ENCODE measurements around the gene POLR1A. TPM values are rescaled to one million over a fixed set of nuclear protein-coding genes. Genes with fewer than 3 reads are reported as not detected.

Gene POLR1A
- total and polyA plus RNA-seq, 2 donors (not counting 3 experiments of a cell fraction or from before 2014, with no cell fraction given): 7.6 to 40.7 TPM

- no peaks in the 10 kb centered on the region for H3K36me3 ChIP-seq (ENCODE audit: control insufficient read depth in 2 of 2, extremely low read depth in 1 of 2, insufficient read depth in 2 of 2, low read length in 2 of 2)
- H3K9ac ChIP-seq (replicated peaks; ENCODE audit: extremely low read depth, insufficient read depth, low read length): no peak overlapping the region
- FAIRE-seq: no peak
- TF ChIP-seq POLR2AphosphoS5 (IDR thresholded peaks at IDR 0.05; ENCODE audit: insufficient read depth, low read depth, low read length) (no peak), POLR2A (IDR thresholded peaks at IDR 0.05; ENCODE audit: low read depth, low read length) (no peak), MAX (IDR thresholded peaks at IDR 0.05; ENCODE audit: insufficient read depth, insufficient read length) (no peak)
- TF ChIP-seq, protein P1, sequence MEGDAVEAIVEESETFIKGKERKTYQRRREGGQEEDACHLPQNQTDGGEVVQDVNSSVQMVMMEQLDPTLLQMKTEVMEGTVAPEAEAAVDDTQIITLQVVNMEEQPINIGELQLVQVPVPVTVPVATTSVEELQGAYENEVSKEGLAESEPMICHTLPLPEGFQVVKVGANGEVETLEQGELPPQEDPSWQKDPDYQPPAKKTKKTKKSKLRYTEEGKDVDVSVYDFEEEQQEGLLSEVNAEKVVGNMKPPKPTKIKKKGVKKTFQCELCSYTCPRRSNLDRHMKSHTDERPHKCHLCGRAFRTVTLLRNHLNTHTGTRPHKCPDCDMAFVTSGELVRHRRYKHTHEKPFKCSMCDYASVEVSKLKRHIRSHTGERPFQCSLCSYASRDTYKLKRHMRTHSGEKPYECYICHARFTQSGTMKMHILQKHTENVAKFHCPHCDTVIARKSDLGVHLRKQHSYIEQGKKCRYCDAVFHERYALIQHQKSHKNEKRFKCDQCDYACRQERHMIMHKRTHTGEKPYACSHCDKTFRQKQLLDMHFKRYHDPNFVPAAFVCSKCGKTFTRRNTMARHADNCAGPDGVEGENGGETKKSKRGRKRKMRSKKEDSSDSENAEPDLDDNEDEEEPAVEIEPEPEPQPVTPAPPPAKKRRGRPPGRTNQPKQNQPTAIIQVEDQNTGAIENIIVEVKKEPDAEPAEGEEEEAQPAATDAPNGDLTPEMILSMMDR (IDR thresholded peaks at IDR 0.05; ENCODE audit: extremely low read depth in 1 of 2, insufficient read depth in 1 of 2, low read depth in 1 of 2, low read length in 2 of 2): no peak
- no peaks in the 10 kb centered on the region for H3K79me2 ChIP-seq (ENCODE audit: control insufficient read depth, insufficient read depth, low read length)
- H3K9me1 ChIP-seq (replicated peaks; ENCODE audit: control insufficient read depth, extremely low read depth, insufficient read depth, low read length): no peaks in the 10 kb centered on the region
- H3K27me3 ChIP-seq (ENCODE audit: control insufficient read depth in 2 of 2, insufficient read depth in 2 of 2, low read length in 2 of 2): no peaks in the 10 kb centered on the region
- no peak overlapping the region for H3K4me3 ChIP-seq (replicated peaks in 1 of 3; ENCODE audit: insufficient read depth in 1 of 3, low read depth in 1 of 3, low read length in 3 of 3)
- no peaks in the 10 kb centered on the region for H4K20me1 ChIP-seq (replicated peaks; ENCODE audit: control insufficient read depth, extremely low read depth, insufficient read depth, low read length)
- no peaks in the 10 kb centered on the region for H3K4me1 ChIP-seq (ENCODE audit: control insufficient read depth, extremely low read depth, insufficient read depth, low read length)
- no peaks in the 10 kb centered on the region for H3K9me3 ChIP-seq (replicated peaks; ENCODE audit: control insufficient read depth, insufficient read depth, low read length)
- intact Hi-C loops (cut with micrococcal nuclease) (no loop called here), dilution Hi-C loops (cut with MboI; ENCODE audit: extremely low pct_ligation_motif_present, low sequenced_read_pairs) (no loop called here)
- CTCF ChIA-PET: interaction anchor here (1.6 to 2.1 kb wide), 2 partner anchors 100 to 161 kb away, joined by 6 read pairs; no protein-coding TSS in a partner anchor
- POLR2A ChIA-PET: no interaction called here
- no peak overlapping the region for H3K27ac ChIP-seq (ENCODE audit: insufficient read depth, low read depth, low read length)
- no peak overlapping the region for H3K4me2 ChIP-seq (ENCODE audit: insufficient read depth, low read length)
- no TSS peak for BruUV-seq (replicated peaks)
- DNase-seq (ENCODE audit: low read depth, low spot score): no peak
- no peak overlapping the region for H2AFZ ChIP-seq (ENCODE audit: low read depth, low read length)
Observed at GRCh38 chr2:85989288-85989865, 116.3 kb downstream of the POLR1A start.

GRCh38 chr2:85988914-85989270 is 116.8 kb downstream of the POLR1A start:
- DNase-seq (ENCODE audit: low read depth, low spot score): no peak
- Histone ChIP-seq H3K9me3 (replicated peaks; ENCODE audit: control insufficient read depth, insufficient read depth, low read length) (no peaks in the 10 kb centered on the region), H3K27ac (ENCODE audit: insufficient read depth, low read depth, low read length) (no peak overlapping the region), H2AFZ (ENCODE audit: low read depth, low read length) (no peak overlapping the region), H3K36me3 (ENCODE audit: control insufficient read depth in 2 of 2, extremely low read depth in 1 of 2, insufficient read depth in 2 of 2, low read length in 2 of 2) (no peaks in the 10 kb centered on the region), H4K20me1 (replicated peaks; ENCODE audit: control insufficient read depth, extremely low read depth, insufficient read depth, low read length) (no peaks in the 10 kb centered on the region), H3K4me1 (ENCODE audit: control insufficient read depth, extremely low read depth, insufficient read depth, low read length) (no peaks in the 10 kb centered on the region), H3K4me3 (replicated peaks in 1 of 3; ENCODE audit: insufficient read depth in 1 of 3, low read depth in 1 of 3, low read length in 3 of 3) (no peak overlapping the region), H3K4me2 (ENCODE audit: insufficient read depth, low read length) (no peak overlapping the region), H3K9me1 (replicated peaks; ENCODE audit: control insufficient read depth, extremely low read depth, insufficient read depth, low read length) (no peaks in the 10 kb centered on the region), H3K79me2 (ENCODE audit: control insufficient read depth, insufficient read depth, low read length) (no peaks in the 10 kb centered on the region), H3K27me3 (ENCODE audit: control insufficient read depth in 2 of 2, insufficient read depth in 2 of 2, low read length in 2 of 2) (no peaks in the 10 kb centered on the region), H3K9ac (replicated peaks; ENCODE audit: extremely low read depth, insufficient read depth, low read length) (no peak overlapping the region)
- dilution Hi-C loops (cut with MboI; ENCODE audit: extremely low pct_ligation_motif_present, low sequenced_read_pairs): no loop called here
- no TSS peak for BruUV-seq (replicated peaks)
- intact Hi-C loops (cut with micrococcal nuclease): no loop called here
- no peak for FAIRE-seq
- ChIA-PET CTCF (interaction anchor here (1.6 kb wide), 1 partner anchor 100 kb away, joined by 6 read pairs; no protein-coding TSS in a partner anchor), POLR2A (no interaction called here)
- TF ChIP-seq MAX (IDR thresholded peaks at IDR 0.05; ENCODE audit: insufficient read depth, insufficient read length): no peak
- TF ChIP-seq POLR2A (IDR thresholded peaks at IDR 0.05; ENCODE audit: low read depth, low read length): no peak
- no peak for TF ChIP-seq EZH2 (IDR thresholded peaks at IDR 0.05; ENCODE audit: borderline replicate concordance, low read depth, low read length, severe bottlenecking)
- no peak for TF ChIP-seq POLR2AphosphoS5 (IDR thresholded peaks at IDR 0.05; ENCODE audit: insufficient read depth, low read depth, low read length)
- no peak for TF ChIP-seq GATA2 (IDR thresholded peaks at IDR 0.05; ENCODE audit: insufficient read depth, insufficient read length, low read depth, low read length)
- TF ChIP-seq JUN (IDR thresholded peaks at IDR 0.05; ENCODE audit: borderline replicate concordance, insufficient read depth, insufficient read length, low read depth): no peak
- TF ChIP-seq MYC (IDR thresholded peaks at IDR 0.05; ENCODE audit: low read depth, low read length): no peak
- TF ChIP-seq, protein P1 (IDR thresholded peaks at IDR 0.05; ENCODE audit: extremely low read depth in 1 of 2, insufficient read depth in 1 of 2, low read depth in 1 of 2, low read length in 2 of 2): no peak
- no peak for TF ChIP-seq FOS (IDR thresholded peaks at IDR 0.05; ENCODE audit: borderline replicate concordance, insufficient read depth, low read length)

Data from endothelial cell of umbilical vein (primary cell).